Uterus (tissue), 4 donors: Measurements from ENCODE around the gene PRR23E. TPM values are rescaled to one million over a fixed set of nuclear protein-coding genes. Genes with fewer than 3 reads are reported as not detected.

Source experiments
- DNase-seq, 2 donors: peaks; one replicate each; pipeline ENCODE4 v3.0.0-alpha.2; 2019 to 2020
- H3K27ac ChIP-seq, 2 donors: fragments of 200-600 bp; sonication (generic); 1 replicate in 1 of 2; 2 replicates in 1 of 2; pipeline ENCODE4 v1.5.1; 2016 to 2018
- H3K27me3 ChIP-seq, 2 donors: fragments of 200-600 bp; sonication (generic); one replicate each; pipeline ENCODE4 v1.5.1; 2018 to 2019; ENCODE audit warnings: control low read depth in 1 of 2
- H3K36me3 ChIP-seq, 2 donors: fragments of 200-600 bp; sonication (generic); one replicate each; pipeline ENCODE4 v1.5.1; 2019; ENCODE audit warnings: control low read depth in 1 of 2
- H3K4me1 ChIP-seq, 2 donors: fragments of 200-600 bp; sonication (generic); one replicate each; pipeline ENCODE4 v1.5.1; 2018 to 2019; ENCODE audit warnings: control low read depth in 1 of 2
- H3K4me3 ChIP-seq, 2 donors: fragments of 200-600 bp; sonication (generic); 1 replicate in 1 of 2; 2 replicates in 1 of 2; pipeline ENCODE4 v1.5.1; 2018 to 2019; ENCODE audit warnings: mild to moderate bottlenecking in 1 of 2
- H3K9me3 ChIP-seq, 2 donors: fragments of 200-600 bp; sonication (generic); one replicate each; pipeline ENCODE4 v1.5.1; 2019; ENCODE audit warnings: control low read depth in 1 of 2
- POLR2A ChIP-seq, 2 donors: fragments of 450-650 bp; IDR thresholded peaks; one replicate each; pipeline ENCODE4 v1.6.1; 2016; ENCODE audit warnings: antibody characterized with exemption in 2 of 2, mild to moderate bottlenecking in 1 of 2, moderate library complexity in 1 of 2
- intact Hi-C: fragments of 100-400 bp; cut with DNase I; formaldehyde crosslinking; loops from one replicate; pipeline ENCODE4 v1.15.1; 2023; ENCODE audit warnings: low total_unique reads
- total RNA-seq, 4 donors: library from RNA; depleted of rRNA in 3 of 4; stranded (reverse); fragments of >200 nt in 3 of 4; gene quantifications; one replicate each; pipeline versions ENCODE4 v1.1.0 to v1.2.4, GENCODE V29; 2014 to 2023
- TF ChIP-seq, protein P1 (sequence below), 4 experiments: fragments of 200-600 bp in 2 of 4; fragments of 450-650 bp in 2 of 4; sonication (generic) in 2 of 4; IDR thresholded peaks; one replicate each; pipeline ENCODE4 v1.5.1; 2016 to 2019; ENCODE audit warnings: antibody characterized with exemption in 4 of 4, mild to moderate bottlenecking in 2 of 4, moderate library complexity in 1 of 4
- donor health status: DM: yes; HTN: yes; CAD: no.

PRR23E gene, protein sequence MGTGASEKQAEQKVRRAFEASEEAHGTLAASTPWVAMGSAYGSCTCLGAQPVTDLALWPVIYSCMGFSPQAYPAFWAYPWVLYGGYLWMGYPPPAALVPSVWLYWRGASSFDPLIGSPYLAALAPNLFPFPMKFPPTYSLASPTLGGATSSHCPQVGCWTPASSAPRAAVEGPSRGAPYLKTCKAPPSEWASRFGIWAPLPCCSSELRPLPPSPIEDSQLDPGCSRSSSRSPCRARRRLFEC
- total RNA-seq, result not detected

DNA sequence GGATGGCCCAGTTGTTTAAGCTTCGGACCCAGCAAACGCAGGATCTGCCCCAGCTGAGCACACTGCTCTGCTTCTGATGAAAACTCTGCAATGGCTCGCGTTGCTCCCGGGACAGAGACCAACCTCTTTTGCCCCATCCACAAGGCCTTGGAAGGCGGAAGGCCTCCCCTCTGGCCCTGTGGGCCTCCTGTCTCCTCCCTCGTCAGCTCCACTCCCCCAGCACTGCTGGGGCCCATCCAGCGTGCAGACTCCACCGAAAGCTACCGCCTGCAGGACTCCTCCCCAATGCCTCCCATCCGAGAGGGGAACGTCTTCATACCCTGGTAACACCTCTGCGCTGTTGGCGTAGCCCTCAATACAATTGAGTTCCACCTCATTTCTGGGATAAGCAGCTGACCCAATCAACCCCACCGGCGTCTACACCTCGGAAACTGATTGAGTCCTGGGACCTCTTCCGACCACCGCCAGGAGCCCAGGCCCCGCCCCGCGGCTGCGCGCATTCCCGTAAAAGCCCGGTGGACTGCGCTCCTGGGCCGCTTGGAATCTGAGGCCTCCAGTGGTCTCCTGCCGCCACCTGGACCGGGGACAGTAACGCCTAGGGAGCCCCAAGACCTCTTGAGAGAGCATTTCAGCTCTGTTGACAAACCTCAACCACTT is at the start of gene PRR23E:
TSS of gene PRR23E (plus strand) at position 556 of the 657 bp plus-strand sequence. CDS start 3,555 bp downstream, outside the sequence.
- H3K4me1 ChIP-seq, result no peaks in the 10 kb centered on the region
- TF ChIP-seq, protein P1, sequence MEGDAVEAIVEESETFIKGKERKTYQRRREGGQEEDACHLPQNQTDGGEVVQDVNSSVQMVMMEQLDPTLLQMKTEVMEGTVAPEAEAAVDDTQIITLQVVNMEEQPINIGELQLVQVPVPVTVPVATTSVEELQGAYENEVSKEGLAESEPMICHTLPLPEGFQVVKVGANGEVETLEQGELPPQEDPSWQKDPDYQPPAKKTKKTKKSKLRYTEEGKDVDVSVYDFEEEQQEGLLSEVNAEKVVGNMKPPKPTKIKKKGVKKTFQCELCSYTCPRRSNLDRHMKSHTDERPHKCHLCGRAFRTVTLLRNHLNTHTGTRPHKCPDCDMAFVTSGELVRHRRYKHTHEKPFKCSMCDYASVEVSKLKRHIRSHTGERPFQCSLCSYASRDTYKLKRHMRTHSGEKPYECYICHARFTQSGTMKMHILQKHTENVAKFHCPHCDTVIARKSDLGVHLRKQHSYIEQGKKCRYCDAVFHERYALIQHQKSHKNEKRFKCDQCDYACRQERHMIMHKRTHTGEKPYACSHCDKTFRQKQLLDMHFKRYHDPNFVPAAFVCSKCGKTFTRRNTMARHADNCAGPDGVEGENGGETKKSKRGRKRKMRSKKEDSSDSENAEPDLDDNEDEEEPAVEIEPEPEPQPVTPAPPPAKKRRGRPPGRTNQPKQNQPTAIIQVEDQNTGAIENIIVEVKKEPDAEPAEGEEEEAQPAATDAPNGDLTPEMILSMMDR (IDR thresholded peaks at IDR 0.05), result no peak
- no peak for TF ChIP-seq POLR2A (IDR thresholded peaks at IDR 0.05)
- no peaks in the 10 kb centered on the region for H3K36me3 ChIP-seq
- H3K4me3 ChIP-seq, result no peak within 1 kb of the TSS
- no peaks in the 10 kb centered on the region for H3K27me3 ChIP-seq
- no peak for DNase-seq
- intact Hi-C loops, result no loop called here
- no peak within 1 kb of the TSS for H3K27ac ChIP-seq
- no peaks in the 10 kb centered on the region for H3K9me3 ChIP-seq

DNA sequence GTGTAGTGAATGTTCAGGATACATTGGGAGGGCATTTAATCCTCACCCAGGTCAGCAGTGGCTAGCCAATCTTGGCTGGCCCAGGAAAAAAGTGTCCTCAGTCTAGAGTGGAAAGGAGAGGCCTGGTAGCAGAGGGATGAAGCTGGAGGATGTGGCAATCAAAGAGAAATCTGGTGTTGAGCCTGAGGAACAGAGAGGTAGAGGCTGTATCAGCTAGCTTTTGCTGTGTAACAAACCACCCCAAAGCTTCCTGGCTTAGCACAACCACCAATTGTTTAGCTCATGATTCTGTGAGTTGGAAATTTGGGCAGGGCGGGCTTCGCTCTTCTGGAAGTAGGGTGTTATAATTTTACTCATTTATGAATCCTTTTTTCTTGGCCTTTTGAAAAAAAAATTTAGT is 49.8 kb upstream of the PRR23E start:
- H3K36me3 ChIP-seq, result no peaks in the 10 kb centered on the region
- no peak overlapping the region for H3K4me3 ChIP-seq
- no peaks in the 10 kb centered on the region for H3K9me3 ChIP-seq
- no peak for TF ChIP-seq POLR2A (IDR thresholded peaks at IDR 0.05)
- TF ChIP-seq, protein P1 (IDR thresholded peaks at IDR 0.05), result no peak
- H3K27ac ChIP-seq, result no peak overlapping the region
- no peak for DNase-seq
- intact Hi-C loops, result no loop called here
- no peaks in the 10 kb centered on the region for H3K27me3 ChIP-seq
- no peaks in the 10 kb centered on the region for H3K4me1 ChIP-seq

DNA sequence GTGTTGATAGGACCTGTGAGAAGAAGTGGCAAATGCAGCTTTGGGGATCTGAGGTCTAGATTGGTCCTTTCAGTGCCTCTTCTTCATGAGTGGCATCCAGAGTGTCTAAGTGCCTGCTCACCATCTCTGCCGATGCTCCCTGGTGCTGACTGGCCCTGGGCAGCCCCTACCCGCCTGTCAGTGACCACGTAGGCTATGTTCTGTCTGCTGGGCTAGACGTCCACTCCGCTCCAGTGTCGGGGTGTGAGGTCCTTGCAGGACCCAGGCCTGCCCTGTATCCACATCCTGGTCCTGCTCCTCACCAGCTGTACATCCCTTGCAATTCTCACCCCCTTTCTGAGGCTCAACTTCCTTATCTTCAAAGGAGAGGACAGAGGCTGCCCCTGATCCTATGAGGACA is 48.3 kb upstream of the PRR23E start:
- Histone ChIP-seq H3K4me3 (no peak overlapping the region), H3K36me3 (no peaks in the 10 kb centered on the region), H3K9me3 (no peaks in the 10 kb centered on the region), H3K27me3 (no peaks in the 10 kb centered on the region), H3K27ac (no peak overlapping the region), H3K4me1 (no peaks in the 10 kb centered on the region)
- intact Hi-C loops, result no loop called here
- TF ChIP-seq, protein P1 (IDR thresholded peaks at IDR 0.05), result no peak
- no peak for TF ChIP-seq POLR2A (IDR thresholded peaks at IDR 0.05)
- no peak for DNase-seq

DNA sequence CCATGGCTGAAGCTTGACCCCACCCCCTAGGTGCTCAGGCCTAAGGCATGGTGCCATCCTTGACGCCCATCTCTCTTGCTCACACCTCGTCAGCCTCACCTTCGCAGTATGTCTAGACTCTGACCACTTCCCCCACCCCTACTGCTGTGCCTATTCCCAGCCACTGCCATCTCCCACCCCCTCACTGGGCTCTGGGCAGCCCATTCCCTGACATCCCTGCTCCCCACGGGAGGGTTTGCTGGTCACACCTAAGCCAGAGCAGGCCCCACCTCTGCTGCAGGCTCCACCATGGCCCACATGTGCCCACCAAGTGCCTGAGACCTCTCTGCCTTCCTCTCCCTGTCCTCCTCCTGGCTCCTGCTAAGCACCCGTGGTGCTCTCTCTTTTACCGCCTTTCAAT is 47.7 kb upstream of the PRR23E start:
- intact Hi-C loops, result no loop called here
- no peak for DNase-seq
- Histone ChIP-seq H3K27ac (no peak overlapping the region), H3K4me3 (no peak overlapping the region), H3K27me3 (no peaks in the 10 kb centered on the region), H3K4me1 (no peaks in the 10 kb centered on the region), H3K9me3 (no peaks in the 10 kb centered on the region), H3K36me3 (no peaks in the 10 kb centered on the region)
- TF ChIP-seq, protein P1 (IDR thresholded peaks at IDR 0.05), result no peak
- TF ChIP-seq POLR2A (IDR thresholded peaks at IDR 0.05), result no peak

DNA sequence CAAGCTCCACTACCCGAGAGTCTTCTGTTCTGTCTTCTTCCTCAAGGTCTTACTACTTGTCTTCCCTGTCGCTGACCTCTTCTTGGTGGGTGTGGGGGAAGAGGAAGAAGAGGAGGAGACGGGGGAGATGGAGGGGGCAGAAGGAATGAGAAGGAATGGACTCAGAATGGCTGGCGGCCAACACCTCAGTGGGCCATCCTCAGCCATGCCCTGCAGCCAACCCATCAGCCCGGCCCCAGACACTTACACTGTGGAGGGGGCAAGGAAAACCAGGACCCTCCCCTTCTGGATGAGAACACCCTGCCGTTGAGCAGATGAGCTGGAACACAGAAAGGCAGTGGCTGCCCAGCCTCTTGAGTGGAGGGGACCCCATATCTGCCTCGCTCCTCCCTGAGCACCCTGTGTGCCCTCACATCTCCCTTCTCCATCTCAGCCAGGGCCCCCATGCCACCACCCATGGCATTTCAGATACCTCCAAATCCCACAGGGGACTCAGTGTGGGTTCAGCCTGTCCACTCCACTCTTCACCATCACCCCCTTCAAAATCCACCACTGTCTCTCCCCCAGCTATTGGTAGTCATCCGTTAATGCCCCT is 45.5 kb upstream of the PRR23E start:
- TF ChIP-seq POLR2A (IDR thresholded peaks at IDR 0.05), result no peak
- TF ChIP-seq, protein P1 (IDR thresholded peaks at IDR 0.05), result no peak
- H3K4me3 ChIP-seq, result no peak overlapping the region

More for the DNA sequence above, 45.5 kb upstream of the PRR23E start:
- no peak overlapping the region for H3K27ac ChIP-seq
- H3K4me1 ChIP-seq, result no peaks in the 10 kb centered on the region
- no peaks in the 10 kb centered on the region for H3K36me3 ChIP-seq
- intact Hi-C loops, result no loop called here
- no peaks in the 10 kb centered on the region for H3K9me3 ChIP-seq
- H3K27me3 ChIP-seq, result no peaks in the 10 kb centered on the region
- no peak for DNase-seq
